CD14-positive monocyte (primary cell): ENCODE results near the gene ZSCAN9. TPM values are rescaled to one million over a fixed set of nuclear protein-coding genes. Genes with fewer than 3 reads are reported as not detected.

Experiments
- DNase-seq, 3 donors: peaks; one replicate each; pipeline ENCODE4 v3.0.0-alpha.2; 2011 to 2022
- H2AFZ ChIP-seq: 2 replicates; pipeline ENCODE4 v1.6.0; 2012; ENCODE audit warnings: mild to moderate bottlenecking, low read depth, low read length, inconsistent platforms; ENCODE audit not compliant: insufficient read depth, poor library complexity, severe bottlenecking
- H3K27ac ChIP-seq, 2 donors: 1 replicate in 1 of 2; 2 replicates in 1 of 2; pipeline ENCODE4 v1.5.1; 2012 to 2013; ENCODE audit warnings: low read length in 2 of 2, control low read depth in 1 of 2, inconsistent platforms in 1 of 2, low read depth in 1 of 2, mild to moderate bottlenecking in 1 of 2
- H3K27me3 ChIP-seq, 2 donors: one replicate each; pipeline versions ENCODE4 v1.6.0 to v1.6.1; 2011 to 2013; ENCODE audit warnings: low read length in 2 of 2; ENCODE audit not compliant: control insufficient read depth in 2 of 2, insufficient read depth in 2 of 2
- H3K36me3 ChIP-seq, 2 donors: replicated peaks in 1 of 2; 1 replicate in 1 of 2; 2 replicates in 1 of 2; pipeline versions ENCODE4 v1.5.1 to v1.6.1; 2012 to 2013; ENCODE audit warnings: low read length in 2 of 2, control low read depth in 1 of 2, inconsistent platforms in 1 of 2, mild to moderate bottlenecking in 1 of 2; ENCODE audit not compliant: insufficient read depth in 2 of 2, control insufficient read depth in 1 of 2
- H3K4me1 ChIP-seq, 2 donors: 1 replicate in 1 of 2; 2 replicates in 1 of 2; pipeline versions ENCODE4 v1.5.1 to v1.6.1; 2012 to 2013; ENCODE audit warnings: low read length in 2 of 2, control low read depth in 1 of 2, inconsistent platforms in 1 of 2, mild to moderate bottlenecking in 1 of 2, moderate library complexity in 1 of 2; ENCODE audit not compliant: insufficient read depth in 2 of 2, control insufficient read depth in 1 of 2
- H3K4me2 ChIP-seq: replicated peaks from 2 replicates; pipeline ENCODE3; 2012; ENCODE audit warnings: low read length, moderate library complexity, mild to moderate bottlenecking; ENCODE audit not compliant: poor library complexity, severe bottlenecking; ENCODE audit errors: extremely low read depth
- H3K4me3 ChIP-seq, 3 experiments: fragments of 200-600 bp in 1 of 3; sonication (generic) in 1 of 3; replicated peaks in 1 of 3; 1 replicate in 2 of 3; 2 replicates in 1 of 3; pipeline ENCODE4 v1.5.1; 2011 to 2013; ENCODE audit warnings: low read length in 3 of 3, mild to moderate bottlenecking in 3 of 3, control low read depth in 2 of 3, low read depth in 2 of 3, inconsistent platforms in 1 of 3, moderate library complexity in 1 of 3
- H3K79me2 ChIP-seq: 2 replicates; pipeline ENCODE4 v1.6.0; 2012; ENCODE audit warnings: mild to moderate bottlenecking, control low read depth, inconsistent platforms, low read length, moderate library complexity; ENCODE audit not compliant: insufficient read depth
- H3K9ac ChIP-seq: 2 replicates; pipeline ENCODE4 v1.6.0; 2017; ENCODE audit warnings: low read length, mild to moderate bottlenecking; ENCODE audit not compliant: insufficient read depth, poor library complexity, severe bottlenecking
- H3K9me3 ChIP-seq, 2 donors: replicated peaks in 1 of 2; 1 replicate in 1 of 2; 2 replicates in 1 of 2; pipeline versions ENCODE4 v1.5.1 to v1.6.1; 2012 to 2013; ENCODE audit warnings: low read length in 2 of 2, control low read depth in 1 of 2; ENCODE audit not compliant: control insufficient read depth in 1 of 2, insufficient read depth in 1 of 2
- H4K20me1 ChIP-seq: 2 replicates; pipeline ENCODE4 v1.6.0; 2012; ENCODE audit warnings: mild to moderate bottlenecking, low read length, control low read depth, moderate library complexity; ENCODE audit not compliant: insufficient read depth
- H3K27ac Mint-ChIP-seq, 7 donors: one replicate each; pipeline ENCODE4 v1.8.0; 2020; ENCODE audit warnings: mild to moderate bottlenecking in 7 of 7, mixed read lengths in 7 of 7, moderate library complexity in 6 of 7, inconsistent platforms in 2 of 7
- H3K27me3 Mint-ChIP-seq, 3 donors: one replicate each; pipeline ENCODE4 v1.8.0; 2021 to 2022; ENCODE audit warnings: low read depth in 3 of 3, mild to moderate bottlenecking in 3 of 3, mixed read lengths in 3 of 3, moderate library complexity in 3 of 3, inconsistent platforms in 1 of 3
- H3K36me3 Mint-ChIP-seq, 2 donors: one replicate each; pipeline ENCODE4 v1.8.0; 2020; ENCODE audit warnings: mixed read lengths in 2 of 2, inconsistent platforms in 1 of 2, mild to moderate bottlenecking in 1 of 2
- H3K4me1 Mint-ChIP-seq: one replicate; pipeline ENCODE4 v1.8.0; 2020; ENCODE audit warnings: mild to moderate bottlenecking, mixed read lengths
- H3K4me3 Mint-ChIP-seq, 2 donors: one replicate each; pipeline ENCODE4 v1.8.0; 2020; ENCODE audit warnings: mild to moderate bottlenecking in 2 of 2, mixed read lengths in 2 of 2, moderate library complexity in 1 of 2
- H3K9me3 Mint-ChIP-seq, 7 donors: one replicate each; pipeline ENCODE4 v1.8.0; 2020 to 2022; ENCODE audit warnings: mixed read lengths in 7 of 7, mild to moderate bottlenecking in 6 of 7, moderate library complexity in 6 of 7, inconsistent platforms in 2 of 7
- CTCF ChIP-seq: fragments of 200-600 bp; IDR thresholded peaks from one replicate; pipeline ENCODE4 v1.8.0; 2022; ENCODE audit warnings: antibody characterized with exemption, mild to moderate bottlenecking
- WGBS: methylation state at CpG from one replicate; pipeline ENCODE4 v1.1.5; 2013; ENCODE audit warnings: missing lambda C conversion rate; ENCODE audit not compliant: insufficient coverage; 5-methylcytosine and 5-hydroxymethylcytosine counted together
- intact Hi-C, 2 donors: fragments of 100-400 bp; cut with micrococcal nuclease; formaldehyde crosslinking; loops; one replicate each; pipeline versions ENCODE4 v1.15.0 to v1.15.1; 2023
- polyA minus RNA-seq: library from RNA; depleted of rRNA, polyadenylated mRNA; stranded (reverse); fragments of >200 nt; gene quantifications from 2 replicates; pipeline ENCODE4 v1.2.3, GENCODE V29; 2012
- polyA plus RNA-seq, 3 donors: library from polyadenylated mRNA; depleted of rRNA in 1 of 3; unstranded in 2 of 3; stranded (reverse) in 1 of 3; fragments of 300-500 nt in 2 of 3; fragments of >200 nt in 1 of 3; fragmentation: Illumina TruSeq in 2 of 3; gene quantifications; 1 replicate in 2 of 3; 2 replicates in 1 of 3; pipeline ENCODE4 v1.2.3, GENCODE V29; 2012 to 2021
- total RNA-seq, 12 experiments: library from RNA in 1 of 12; stranded (reverse) in 1 of 12; fragments of 120-200 nt in 1 of 12; gene quantifications; one replicate each; pipeline ENCODE4 v1.2.4 and lab custom pipeline; 2013 to 2026; ENCODE audit warnings: mixed read lengths in 6 of 12, inconsistent platforms in 1 of 12

ZSCAN9 gene
- 15.6 TPM for total RNA-seq (2013)
- polyA plus RNA-seq: 10 to 100 TPM in 1 of 3 donors, 1 to 10 TPM in 2; 2.2 to 11.6 (median 5.0) TPM
- 5.3 and 6.1 TPM in 2 replicates for polyA minus RNA-seq
- 3.2 to 15.4 (median 6.5) reads per million in 11 experiments for total RNA-seq (lab: John Stamatoyannopoulos, UW)

GRCh38 chr6:28225056-28225834 lies at the start of gene ZSCAN9:
ZSCAN9 (plus strand) TSS chr6:28225275; CDS start chr6:28227085, 1,810 bp downstream.
- H3K9ac ChIP-seq: peak within 1 kb of the TSS; percentile 74
- H3K27me3 ChIP-seq: peaks cover 18% of the 10 kb centered on the region in 2 donors
- H4K20me1 ChIP-seq: no peaks in the 10 kb centered on the region
- no peaks in the 10 kb centered on the region for H3K9me3 Mint-ChIP-seq
- peak within 1 kb of the TSS in 1 of 2 donors; percentile 72 for H3K27ac ChIP-seq
- TF ChIP-seq CTCF: no peak
- H3K4me1 Mint-ChIP-seq: peaks cover 20% of the 10 kb centered on the region
- H3K4me3 Mint-ChIP-seq: peak within 1 kb of the TSS; percentile 92 to 97
- intact Hi-C loops: no loop called here
- H3K9me3 ChIP-seq: no peaks in the 10 kb centered on the region
- peaks cover 26 to 34% of the 10 kb centered on the region in 2 donors for H3K36me3 ChIP-seq
- H3K4me2 ChIP-seq: peak within 1 kb of the TSS; percentile 88
- peak; percentile 64 to 75 (median 74) for DNase-seq
- peaks cover 13 to 18% of the 10 kb centered on the region in 2 donors for H3K4me1 ChIP-seq
- H3K27ac Mint-ChIP-seq: peak within 1 kb of the TSS; percentile 35 to 87 (median 75)
- peaks cover 30% of the 10 kb centered on the region in 2 donors for H3K36me3 Mint-ChIP-seq
- WGBS: under 1% methylated on average over 41 of the region's 45 CpGs
- H3K79me2 ChIP-seq: peaks cover 11% of the 10 kb centered on the region
- peak within 1 kb of the TSS; percentile 92 for H2AFZ ChIP-seq
- peaks cover 14 to 28% (median 20%) of the 10 kb centered on the region in 3 donors for H3K27me3 Mint-ChIP-seq
- peak within 1 kb of the TSS; percentile 53 to 94 (median 86) for H3K4me3 ChIP-seq

- no peaks in the 10 kb centered on the region for H3K4me1 ChIP-seq
- WGBS: no CpG with 5 or more reads among the region's 1 CpG
- peaks cover 0 to 6% of the 10 kb centered on the region in 2 donors for H3K9me3 ChIP-seq
- Mint-ChIP-seq H3K27ac (no peak overlapping the region), H3K4me1 (no peaks in the 10 kb centered on the region), H3K4me3 (no peak overlapping the region), H3K36me3 (no peaks in the 10 kb centered on the region), H3K27me3 (peaks cover 4 to 10% (median 7%) of the 10 kb centered on the region in 3 donors), H3K9me3 (peaks cover 2 to 13% (median 10%) of the 10 kb centered on the region in 7 donors)
- peaks cover 0 to 5% of the 10 kb centered on the region in 2 donors for H3K27me3 ChIP-seq
- no peaks in the 10 kb centered on the region for H3K79me2 ChIP-seq
- H3K27ac ChIP-seq: no peak overlapping the region
- intact Hi-C loops: no loop called here
- no peak for TF ChIP-seq CTCF
- DNase-seq: no peak
- no peak overlapping the region for H3K4me2 ChIP-seq
- no peaks in the 10 kb centered on the region for H4K20me1 ChIP-seq
- H3K36me3 ChIP-seq: no peaks in the 10 kb centered on the region
- no peak overlapping the region for H2AFZ ChIP-seq
- no peak overlapping the region for H3K4me3 ChIP-seq
- no peak overlapping the region for H3K9ac ChIP-seq
These were observed 48.7 kb upstream of the ZSCAN9 start for GRCh38 chr6:28176373-28176772.
